Lung (tissue), 12 donors: ENCODE measurements around the gene NKIRAS2. TPM values are rescaled to one million over a fixed set of nuclear protein-coding genes. Genes with fewer than 3 reads are reported as not detected.

Experiments
- ATAC-seq: fragments of 200-7000 bp; cut with Tn5 transposase; one replicate; pipeline ENCODE4 v1.9.1; 2020; ENCODE audit warnings: moderate number of reproducible peaks; ENCODE audit not compliant: insufficient read depth, low FRiP score
- DNase-seq, 3 donors: peaks; one replicate each; pipeline ENCODE4 v3.0.0-alpha.2; 2013 to 2017
- H3K27ac ChIP-seq, 2 donors: one replicate each; pipeline ENCODE4 v1.5.1; 2013; ENCODE audit warnings: mild to moderate bottlenecking in 2 of 2, moderate library complexity in 2 of 2, control low read depth in 1 of 2, inconsistent platforms in 1 of 2, low read depth in 1 of 2, low read length in 1 of 2
- H3K27me3 ChIP-seq, 3 donors: one replicate each; pipeline ENCODE4 v1.5.1; 2013; ENCODE audit warnings: low read length in 2 of 3; ENCODE audit not compliant: control insufficient read depth in 3 of 3, insufficient read depth in 3 of 3
- H3K36me3 ChIP-seq, 4 donors: one replicate each; pipeline ENCODE4 v1.5.1; 2013; ENCODE audit warnings: low read length in 4 of 4, mild to moderate bottlenecking in 1 of 4, moderate library complexity in 1 of 4; ENCODE audit not compliant: control insufficient read depth in 4 of 4, insufficient read depth in 4 of 4
- H3K4me1 ChIP-seq, 5 donors: one replicate each; pipeline ENCODE4 v1.5.1; 2013; ENCODE audit warnings: low read length in 5 of 5, mild to moderate bottlenecking in 2 of 5, moderate library complexity in 1 of 5; ENCODE audit not compliant: control insufficient read depth in 5 of 5, insufficient read depth in 5 of 5
- H3K4me3 ChIP-seq: one replicate; pipeline ENCODE4 v1.5.1; 2013; ENCODE audit warnings: mild to moderate bottlenecking, control low read depth, moderate library complexity
- H3K9ac ChIP-seq, 2 donors: one replicate each; pipeline ENCODE4 v1.5.1; 2013; ENCODE audit warnings: low read length in 2 of 2, control low read depth in 1 of 2; ENCODE audit not compliant: insufficient read depth in 1 of 2
- H3K9me3 ChIP-seq, 4 donors: one replicate each; pipeline ENCODE4 v1.5.1; 2013; ENCODE audit warnings: low read length in 3 of 4, mild to moderate bottlenecking in 1 of 4, moderate library complexity in 1 of 4; ENCODE audit not compliant: control insufficient read depth in 4 of 4, insufficient read depth in 3 of 4
- CTCF ChIP-seq: IDR thresholded peaks from 2 replicates; pipeline ENCODE4 v1.5.1; 2012; ENCODE audit warnings: mild to moderate bottlenecking; ENCODE audit errors: control extremely low read depth, extremely low read depth
- WGBS, 2 donors: extraction: QIAGEN DNeasy Blood & Tissue Kit; methylation state at CpG; one replicate each; pipeline ENCODE4 v1.1.7; 2013; 5-methylcytosine and 5-hydroxymethylcytosine counted together
- polyA plus RNA-seq, 2 donors: library from polyadenylated mRNA; stranded (reverse); fragments of 200-250 nt; gene quantifications; one replicate each; pipeline ENCODE4 v1.2.1, GENCODE V29; 2013
- total RNA-seq, 2 donors: library from RNA; depleted of rRNA in 1 of 2; stranded (reverse); fragments of >200 nt in 1 of 2; gene quantifications; one replicate each; pipeline ENCODE4 v1.2.1, GENCODE V29; 2014 to 2021
- donor health status: control.
- donor health status: control.
- donor health status: Bipolar disorder and iron deficiency.
- donor health status: healthy.
- donor health status: DM: yes; HTN: yes; CAD: no.

NKIRAS2 gene
- total and polyA plus RNA-seq, 4 donors, result 29.2 to 44.2 (median 32.3) TPM

- peaks cover 0 to 4% (median 0%) of the 10 kb centered on the region in 5 donors for H3K4me1 ChIP-seq
- no peaks in the 10 kb centered on the region for H3K9me3 ChIP-seq
- no peak overlapping the region for H3K27ac ChIP-seq
- WGBS, 2 donors, result 98 to 99% methylated on average over 10 of the region's 10 CpGs
- H3K4me3 ChIP-seq, result no peak overlapping the region
- H3K36me3 ChIP-seq, result peaks cover 0 to 3% (median 0%) of the 10 kb centered on the region in 4 donors
- no peak overlapping the region for H3K9ac ChIP-seq
- H3K27me3 ChIP-seq, result no peaks in the 10 kb centered on the region
- ATAC-seq, result no peak
- no peak for TF ChIP-seq CTCF
- no peak for DNase-seq
Measured at GRCh38 chr17:42040818-42041217, 20.9 kb downstream of the NKIRAS2 start.

- Histone ChIP-seq H3K27me3 (no peaks in the 10 kb centered on the region), H3K9me3 (no peaks in the 10 kb centered on the region), H3K4me1 (peaks cover 0 to 4% (median 0%) of the 10 kb centered on the region in 5 donors), H3K4me3 (no peak overlapping the region), H3K36me3 (peaks cover 0 to 3% (median 0%) of the 10 kb centered on the region in 4 donors), H3K9ac (no peak overlapping the region), H3K27ac (no peak overlapping the region)
- DNase-seq, result no peak
- ATAC-seq, result no peak
- TF ChIP-seq CTCF, result no peak
Measured at GRCh38 chr17:42041619-42042018, 21.7 kb downstream of the NKIRAS2 start.

GRCh38 chr17:42042598-42043319 lies 22.9 kb downstream of the NKIRAS2 start:
- H3K36me3 ChIP-seq, result peaks cover 0 to 3% (median 0%) of the 10 kb centered on the region in 4 donors
- ATAC-seq, result no peak
- WGBS, 2 donors, result 93% methylated on average over 20 of the region's 20 CpGs
- H3K27ac ChIP-seq, result no peak overlapping the region
- no peak for DNase-seq
- no peaks in the 10 kb centered on the region for H3K27me3 ChIP-seq
- H3K4me1 ChIP-seq, result peaks cover 0 to 4% (median 0%) of the 10 kb centered on the region in 5 donors
- TF ChIP-seq CTCF, result no peak
- no peaks in the 10 kb centered on the region for H3K9me3 ChIP-seq
- no peak overlapping the region for H3K4me3 ChIP-seq
- no peak overlapping the region for H3K9ac ChIP-seq
